Measurements from ENCODE around the gene ODR4.
"Not testable (repeated sequence)": the region's sequence is repeated elsewhere in the genome, so short reads cannot be mapped to it uniquely, and the experiment has no call there.

Gene ODR4

DNA sequence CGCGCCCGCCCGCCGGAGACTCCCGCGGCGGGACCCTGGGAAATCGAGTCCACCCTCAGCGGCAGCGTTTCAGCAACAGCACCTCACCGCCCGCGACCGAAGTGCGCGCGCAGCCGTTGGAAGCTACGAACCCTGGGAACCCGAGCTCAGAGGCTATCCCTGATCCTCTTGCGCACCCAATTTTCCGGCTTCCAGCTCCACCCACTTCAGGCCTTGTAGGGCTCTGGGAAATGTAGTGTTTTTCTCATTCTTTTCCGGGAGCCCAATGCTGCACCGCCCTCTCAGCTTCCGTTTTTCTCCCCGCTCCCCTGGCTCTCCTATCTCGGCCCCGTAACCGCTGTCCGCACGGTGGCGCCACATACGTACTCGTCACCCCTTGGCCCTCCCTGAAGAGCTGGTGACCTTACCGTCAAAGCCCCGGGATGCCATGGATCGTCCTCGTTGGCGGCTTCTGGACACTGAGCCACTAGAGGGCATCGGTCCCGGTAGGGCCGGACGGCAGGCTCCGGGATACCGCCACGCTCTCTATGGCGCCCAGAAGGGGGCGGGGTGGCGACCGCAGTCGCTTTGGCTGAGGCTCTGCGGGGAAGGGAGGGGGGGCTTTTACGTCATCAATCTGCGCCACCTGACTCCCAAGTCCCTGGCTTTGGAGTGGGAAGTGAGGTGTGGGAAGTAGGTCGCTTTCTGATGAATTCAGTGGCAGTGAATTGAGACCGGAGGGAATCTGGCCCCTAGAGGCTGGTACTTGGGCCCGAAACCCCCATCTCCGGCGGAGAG is at the start of gene ODR4, which contains the start of gene TPR:
Gene ODR4 (plus strand): TSS at position 687 of the 777 bp plus-strand sequence. CDS start 3,948 bp downstream, outside the sequence.
Gene TPR (minus strand): TSS at position 102 of the 777 bp plus-strand sequence. CDS start 225 bp downstream, outside the sequence.
- Histone ChIP-seq H3K36me3 (ENCODE audit: control insufficient read depth, insufficient read depth, low read length) (no peaks in the 10 kb centered on the region), H3K4me3 (ENCODE audit: low read length) (peak within 1 kb of the TSS; percentile 96), H3K27me3 (ENCODE audit: control insufficient read depth, insufficient read depth, low read length) (no peaks in the 10 kb centered on the region), H3K4me1 (ENCODE audit: control insufficient read depth, insufficient read depth, low read length) (no peaks in the 10 kb centered on the region), H3K9ac (ENCODE audit: low read length) (peak within 1 kb of the TSS; percentile 97), H3K9me3 (ENCODE audit: control insufficient read depth, low read length) (no peaks in the 10 kb centered on the region)

GRCh38 chr1:186326009-186326408 is 49.6 kb upstream of the ODR4 start:
- H3K27me3 ChIP-seq (ENCODE audit: control insufficient read depth, insufficient read depth, low read length) = no peaks in the 10 kb centered on the region
- H3K9ac ChIP-seq (ENCODE audit: low read length) = no peak overlapping the region
- peaks cover 14% of the 10 kb centered on the region for H3K36me3 ChIP-seq (ENCODE audit: control insufficient read depth, insufficient read depth, low read length)
- H3K9me3 ChIP-seq (ENCODE audit: control insufficient read depth, low read length) = no peaks in the 10 kb centered on the region
- no peaks in the 10 kb centered on the region for H3K4me1 ChIP-seq (ENCODE audit: control insufficient read depth, insufficient read depth, low read length)
- no peak overlapping the region for H3K4me3 ChIP-seq (ENCODE audit: low read length)

GRCh38 chr1:186327331-186327730 is 48.3 kb upstream of the ODR4 start:
- H3K9me3 ChIP-seq (ENCODE audit: control insufficient read depth, low read length) = no peaks in the 10 kb centered on the region
- no peak overlapping the region for H3K9ac ChIP-seq (ENCODE audit: low read length)
- H3K36me3 ChIP-seq (ENCODE audit: control insufficient read depth, insufficient read depth, low read length) = peaks cover 11% of the 10 kb centered on the region

DNA sequence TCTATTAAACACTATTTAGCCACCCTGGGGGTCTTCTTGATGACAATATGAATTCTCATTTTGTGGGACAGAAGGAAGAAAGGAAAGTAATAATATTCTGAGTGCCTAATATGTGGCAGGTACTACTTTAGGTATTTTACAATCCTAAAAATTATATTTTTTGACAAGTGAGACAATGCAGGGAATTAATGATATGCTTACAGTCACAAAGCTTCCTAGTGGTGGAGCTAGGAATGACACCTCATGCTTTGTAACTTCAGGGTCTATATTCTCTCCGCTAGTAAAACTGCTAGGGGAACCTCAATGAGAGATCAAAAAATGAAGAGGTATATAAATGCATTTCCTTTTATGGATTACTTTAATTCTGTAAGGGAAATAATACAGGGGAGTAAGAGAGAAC is 44.9 kb upstream of the ODR4 start:
- Histone ChIP-seq H3K4me3 (ENCODE audit: low read length) (no peak overlapping the region), H3K9me3 (ENCODE audit: control insufficient read depth, low read length) (no peaks in the 10 kb centered on the region), H3K36me3 (ENCODE audit: control insufficient read depth, insufficient read depth, low read length) (peaks cover 11% of the 10 kb centered on the region), H3K9ac (ENCODE audit: low read length) (no peak overlapping the region), H3K4me1 (ENCODE audit: control insufficient read depth, insufficient read depth, low read length) (no peaks in the 10 kb centered on the region), H3K27me3 (ENCODE audit: control insufficient read depth, insufficient read depth, low read length) (no peaks in the 10 kb centered on the region)

More at GRCh38 chr1:186327331-186327730, 48.3 kb upstream of the ODR4 start:
- Histone ChIP-seq H3K4me1 (ENCODE audit: control insufficient read depth, insufficient read depth, low read length) (no peaks in the 10 kb centered on the region), H3K27me3 (ENCODE audit: control insufficient read depth, insufficient read depth, low read length) (no peaks in the 10 kb centered on the region), H3K4me3 (ENCODE audit: low read length) (no peak overlapping the region)

GRCh38 chr1:186337554-186337953 is 38.1 kb upstream of the ODR4 start:
- Histone ChIP-seq H3K9me3 (ENCODE audit: control insufficient read depth, low read length) (no peaks in the 10 kb centered on the region), H3K4me1 (ENCODE audit: control insufficient read depth, insufficient read depth, low read length) (no peaks in the 10 kb centered on the region), H3K4me3 (ENCODE audit: low read length) (no peak overlapping the region), H3K27me3 (ENCODE audit: control insufficient read depth, insufficient read depth, low read length) (no peaks in the 10 kb centered on the region), H3K9ac (ENCODE audit: low read length) (no peak overlapping the region), H3K36me3 (ENCODE audit: control insufficient read depth, insufficient read depth, low read length) (peaks cover 5% of the 10 kb centered on the region)

- Histone ChIP-seq H3K36me3 (ENCODE audit: control insufficient read depth, insufficient read depth, low read length) (no peaks in the 10 kb centered on the region), H3K9me3 (ENCODE audit: control insufficient read depth, low read length) (no peaks in the 10 kb centered on the region), H3K4me1 (ENCODE audit: control insufficient read depth, insufficient read depth, low read length) (no peaks in the 10 kb centered on the region), H3K9ac (ENCODE audit: low read length) (no peak overlapping the region), H3K4me3 (ENCODE audit: low read length) (no peak overlapping the region), H3K27me3 (ENCODE audit: control insufficient read depth, insufficient read depth, low read length) (no peaks in the 10 kb centered on the region)
Measured at GRCh38 chr1:186340772-186341171, 34.9 kb upstream of the ODR4 start.

- not testable (repeated sequence) for H3K36me3 ChIP-seq (ENCODE audit: control insufficient read depth, insufficient read depth, low read length); H3K9ac ChIP-seq (ENCODE audit: low read length)
Measured at GRCh38 chr1:186347837-186348691, 27.6 kb upstream of the ODR4 start.

GRCh38 chr1:186374303-186375151 is 1.1 kb upstream of the ODR4 start:
- Histone ChIP-seq H3K4me1 (ENCODE audit: control insufficient read depth, insufficient read depth, low read length) (no peaks in the 10 kb centered on the region), H3K36me3 (ENCODE audit: control insufficient read depth, insufficient read depth, low read length) (no peaks in the 10 kb centered on the region), H3K9ac (ENCODE audit: low read length) (peak overlapping the region; percentile 97), H3K9me3 (ENCODE audit: control insufficient read depth, low read length) (no peaks in the 10 kb centered on the region), H3K4me3 (ENCODE audit: low read length) (peak overlapping the region; percentile 96), H3K27me3 (ENCODE audit: control insufficient read depth, insufficient read depth, low read length) (no peaks in the 10 kb centered on the region)

More at GRCh38 chr1:186347837-186348691, 27.6 kb upstream of the ODR4 start:
- not testable (repeated sequence) for H3K9me3 ChIP-seq (ENCODE audit: control insufficient read depth, low read length); H3K4me3 ChIP-seq (ENCODE audit: low read length); H3K4me1 ChIP-seq (ENCODE audit: control insufficient read depth, insufficient read depth, low read length); H3K27me3 ChIP-seq (ENCODE audit: control insufficient read depth, insufficient read depth, low read length)

DNA sequence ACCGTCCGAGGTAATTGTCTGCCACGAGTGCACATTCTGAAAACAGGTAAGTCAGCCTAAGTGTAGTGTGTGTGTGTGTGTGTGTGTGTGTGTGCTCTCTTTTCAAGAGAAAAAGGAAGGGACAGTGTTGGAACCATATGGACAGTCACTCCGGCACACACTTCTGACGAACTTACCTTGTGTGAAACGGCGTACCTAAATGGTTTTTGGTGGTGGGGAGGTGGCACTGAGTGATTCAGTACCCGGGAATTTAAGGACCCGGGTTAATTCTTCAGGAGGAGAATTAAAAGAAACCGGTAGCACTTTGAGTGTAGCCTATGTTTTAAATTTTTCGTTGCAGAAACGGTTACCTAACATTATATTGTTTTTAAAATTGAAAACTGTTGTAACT is 286 bp downstream of the ODR4 start:
- H3K27me3 ChIP-seq (ENCODE audit: control insufficient read depth, insufficient read depth, low read length) = no peaks in the 10 kb centered on the region
- H3K36me3 ChIP-seq (ENCODE audit: control insufficient read depth, insufficient read depth, low read length) = no peaks in the 10 kb centered on the region
- peak overlapping the region; percentile 96 for H3K4me3 ChIP-seq (ENCODE audit: low read length)
- no peaks in the 10 kb centered on the region for H3K4me1 ChIP-seq (ENCODE audit: control insufficient read depth, insufficient read depth, low read length)
- no peaks in the 10 kb centered on the region for H3K9me3 ChIP-seq (ENCODE audit: control insufficient read depth, low read length)
- peak overlapping the region; percentile 97 for H3K9ac ChIP-seq (ENCODE audit: low read length)

GRCh38 chr1:186386725-186387383 is 11.2 kb downstream of the ODR4 start:
- Histone ChIP-seq H3K4me1 (ENCODE audit: control insufficient read depth, insufficient read depth, low read length) (no peaks in the 10 kb centered on the region), H3K9me3 (ENCODE audit: control insufficient read depth, low read length) (no peaks in the 10 kb centered on the region), H3K4me3 (ENCODE audit: low read length) (no peak overlapping the region), H3K27me3 (ENCODE audit: control insufficient read depth, insufficient read depth, low read length) (no peaks in the 10 kb centered on the region), H3K9ac (ENCODE audit: low read length) (no peak overlapping the region), H3K36me3 (ENCODE audit: control insufficient read depth, insufficient read depth, low read length) (no peaks in the 10 kb centered on the region)

- no peaks in the 10 kb centered on the region for H3K9me3 ChIP-seq (ENCODE audit: control insufficient read depth, low read length)
- no peak overlapping the region for H3K9ac ChIP-seq (ENCODE audit: low read length)
- H3K27me3 ChIP-seq (ENCODE audit: control insufficient read depth, insufficient read depth, low read length) = no peaks in the 10 kb centered on the region
- no peak overlapping the region for H3K4me3 ChIP-seq (ENCODE audit: low read length)
- no peaks in the 10 kb centered on the region for H3K4me1 ChIP-seq (ENCODE audit: control insufficient read depth, insufficient read depth, low read length)
- H3K36me3 ChIP-seq (ENCODE audit: control insufficient read depth, insufficient read depth, low read length) = no peaks in the 10 kb centered on the region
Measured at GRCh38 chr1:186390925-186391324, 15.3 kb downstream of the ODR4 start.
